Right cardiac atrium (tissue), 5 donors: ENCODE results near the gene ZNF771. TPM values are rescaled to one million over a fixed set of nuclear protein-coding genes. Genes with fewer than 3 reads are reported as not detected.
"Not testable (repeated sequence)": the region's sequence is repeated elsewhere in the genome, so short reads cannot be mapped to it uniquely, and the experiment has no call there.

ENCODE experiments used
- ATAC-seq, 2 donors: fragments of 200-7000 bp; cut with Tn5 transposase; one replicate each; pipeline versions ENCODE4 v1.8.0 to v1.9.1; 2020; ENCODE audit warnings: moderate library complexity in 2 of 2, mild to moderate bottlenecking in 1 of 2
- DNase-seq, 3 donors: peaks; one replicate each; pipeline ENCODE4 v3.0.0-alpha.2; 2020
- H3K27ac ChIP-seq: one replicate; pipeline ENCODE4 v1.5.1; 2013; ENCODE audit warnings: mild to moderate bottlenecking, low read length, control low read depth, moderate library complexity
- H3K27me3 ChIP-seq: one replicate; pipeline ENCODE4 v1.6.1; 2013; ENCODE audit not compliant: control insufficient read depth, insufficient read depth
- H3K4me1 ChIP-seq: one replicate; pipeline ENCODE4 v1.6.1; 2013; ENCODE audit warnings: low read length; ENCODE audit not compliant: control insufficient read depth, insufficient read depth
- H3K4me3 ChIP-seq: one replicate; pipeline ENCODE4 v1.5.1; 2013; ENCODE audit warnings: low read length, control low read depth
- H3K9me3 ChIP-seq: one replicate; pipeline ENCODE4 v1.6.1; 2013; ENCODE audit warnings: low read length; ENCODE audit not compliant: control insufficient read depth
- WGBS: extraction: QIAGEN DNeasy Blood & Tissue Kit; methylation state at CpG from one replicate; pipeline ENCODE4 v1.1.7; 2013; 5-methylcytosine and 5-hydroxymethylcytosine counted together
- intact Hi-C, 4 donors: fragments of 100-400 bp; cut with DNase I; formaldehyde crosslinking; loops; one replicate each; pipeline versions ENCODE4 v1.11.0 to v1.14.0; 2022 to 2023
- polyA plus RNA-seq: library from polyadenylated mRNA; stranded (reverse); fragments of 200-250 nt; gene quantifications from one replicate; pipeline ENCODE4 v1.2.3, GENCODE V29; 2013
- total RNA-seq, 4 donors: library from RNA; stranded (reverse); fragmentation: NEBNext Ultra II Directional; extraction: Animal tissue kit (Norgen Biotek cat#: 25700); gene quantifications; one replicate each; pipeline ENCODE4 v1.2.1, GENCODE V29; 2021
- donor health status: healthy with polysubstance abuse.
- donor health status: DM: no; HTN: yes; CAD: no.
- donor health status: DM: no; HTN: no; CAD: no.
- donor health status: DM: no; HTN: yes; CAD: no; lungs with severe emphysema.
- donor health status: DM: yes; HTN: yes; CAD: no.

The ZNF771 gene
- total and polyA plus RNA-seq, 5 donors = 4.4 to 11.9 (median 6.6) TPM

GRCh38 chr16:30443631-30444030 is 36.2 kb downstream of the ZNF771 start:
- intact Hi-C loops = loop anchor here (10.0 kb wide), 4 partner anchors 81 to 171 kb away; partner anchors contain the start of genes ZNF689 (in 1 of the 4), ZNF747 (in 1 of the 4) and ZNF768 (in 1 of the 4)
- 81% methylated on average over 2 of the region's 2 CpGs for WGBS
- Histone ChIP-seq H3K4me3 (no peak overlapping the region), H3K27ac (no peak overlapping the region), H3K27me3 (no peaks in the 10 kb centered on the region), H3K4me1 (peaks cover 2% of the 10 kb centered on the region), H3K9me3 (no peaks in the 10 kb centered on the region)
- ATAC-seq (no peak), DNase-seq (no peak)

- DNase-seq = peak in 1 of 3 donors; percentile 55
- no peaks in the 10 kb centered on the region for H3K27me3 ChIP-seq
- ATAC-seq = no peak
- WGBS = 95% methylated on average over 29 of the region's 29 CpGs
- intact Hi-C loops = loop anchor here (10.0 kb wide), 4 partner anchors 80 to 170 kb away; partner anchors contain the start of genes ZNF689 (in 1 of the 4), ZNF747 (in 1 of the 4) and ZNF768 (in 1 of the 4)
- H3K27ac ChIP-seq = peak overlapping the region; percentile 93
- no peaks in the 10 kb centered on the region for H3K9me3 ChIP-seq
- peaks cover 2% of the 10 kb centered on the region for H3K4me1 ChIP-seq
- peak overlapping the region; percentile 93 for H3K4me3 ChIP-seq
Observed at GRCh38 chr16:30444231-30445148, 37.1 kb downstream of the ZNF771 start.

- DNase-seq (no peak), ATAC-seq (no peak)
- Histone ChIP-seq H3K27me3 (no peaks in the 10 kb centered on the region), H3K4me3 (peak overlapping the region; percentile 93), H3K4me1 (peaks cover 2% of the 10 kb centered on the region), H3K9me3 (no peaks in the 10 kb centered on the region), H3K27ac (peak overlapping the region; percentile 93)
- intact Hi-C loops = loop anchor here (10.0 kb wide), 4 partner anchors 80 to 170 kb away; partner anchors contain the start of genes ZNF689 (in 1 of the 4), ZNF747 (in 1 of the 4) and ZNF768 (in 1 of the 4)
- 34% methylated on average over 11 of the region's 11 CpGs for WGBS
Observed at GRCh38 chr16:30445149-30445407, 37.7 kb downstream of the ZNF771 start.

- intact Hi-C loops = loop anchor here (10.0 kb wide), 4 partner anchors 79 to 169 kb away; partner anchors contain the start of genes ZNF689 (in 1 of the 4), ZNF747 (in 1 of the 4) and ZNF768 (in 1 of the 4)
- WGBS = under 1% methylated on average over 59 of the region's 59 CpGs
- ATAC-seq = peak; percentile 97
- peak within 1 kb of the TSS; percentile 93 for H3K4me3 ChIP-seq
- H3K9me3 ChIP-seq = no peaks in the 10 kb centered on the region
- DNase-seq = peak; percentile 97 to 100 (median 99)
- peak within 1 kb of the TSS; percentile 93 for H3K27ac ChIP-seq
- peaks cover 2% of the 10 kb centered on the region for H3K4me1 ChIP-seq
- no peaks in the 10 kb centered on the region for H3K27me3 ChIP-seq
Observed at GRCh38 chr16:30445408-30446202, 38.2 kb downstream of the ZNF771 start, which contains the start of gene SEPHS2. Gene SEPHS2 (minus strand): TSS chr16:30445874. CDS start chr16:30445727, 147 bp downstream.

- no peaks in the 10 kb centered on the region for H3K9me3 ChIP-seq
- 76% methylated on average over 10 of the region's 10 CpGs for WGBS
- intact Hi-C loops = loop anchor here (10.0 kb wide), 4 partner anchors 79 to 169 kb away; partner anchors contain the start of genes ZNF689 (in 1 of the 4), ZNF747 (in 1 of the 4) and ZNF768 (in 1 of the 4)
- ATAC-seq (no peak), DNase-seq (peak in 1 of 3 donors; percentile 48)
- peaks cover 2% of the 10 kb centered on the region for H3K4me1 ChIP-seq
- peak overlapping the region; percentile 93 for H3K4me3 ChIP-seq
- peak overlapping the region; percentile 70 for H3K27ac ChIP-seq
- no peaks in the 10 kb centered on the region for H3K27me3 ChIP-seq
Observed at GRCh38 chr16:30446203-30446595, 38.8 kb downstream of the ZNF771 start.

GRCh38 chr16:30447512-30448226 is 40.3 kb downstream of the ZNF771 start:
- Histone ChIP-seq H3K27ac (no peak overlapping the region), H3K27me3 (no peaks in the 10 kb centered on the region), H3K9me3 (no peaks in the 10 kb centered on the region), H3K4me1 (peaks cover 2% of the 10 kb centered on the region), H3K4me3 (no peak overlapping the region)
- intact Hi-C loops = loop anchor here (10.0 kb wide), 4 partner anchors 77 to 167 kb away; partner anchors contain the start of genes ZNF689 (in 1 of the 4), ZNF747 (in 1 of the 4) and ZNF768 (in 1 of the 4)
- 83% methylated on average over 12 of the region's 12 CpGs for WGBS
- ATAC-seq (no peak), DNase-seq (peak in 1 of 3 donors; percentile 22)

GRCh38 chr16:30449116-30449435 is 41.7 kb downstream of the ZNF771 start:
- DNase-seq (no peak), ATAC-seq (no peak)
- no peaks in the 10 kb centered on the region for H3K9me3 ChIP-seq
- no peak overlapping the region for H3K27ac ChIP-seq
- 93% methylated on average over 3 of the region's 3 CpGs for WGBS
- no peak overlapping the region for H3K4me3 ChIP-seq
- no peaks in the 10 kb centered on the region for H3K27me3 ChIP-seq
- peaks cover 2% of the 10 kb centered on the region for H3K4me1 ChIP-seq
- intact Hi-C loops = loop anchor here (10.0 kb wide), 4 partner anchors 76 to 166 kb away; partner anchors contain the start of genes ZNF689 (in 1 of the 4), ZNF747 (in 1 of the 4) and ZNF768 (in 1 of the 4)

GRCh38 chr16:30452709-30453580 is 45.5 kb downstream of the ZNF771 start:
- ATAC-seq, H3K4me3 ChIP-seq, H3K27ac ChIP-seq, H3K9me3 ChIP-seq, H3K4me1 ChIP-seq, H3K27me3 ChIP-seq, intact Hi-C loops, DNase-seq: not testable (repeated sequence)
- 66% methylated on average over 20 of the region's 20 CpGs for WGBS

- H3K9me3 ChIP-seq = no peaks in the 10 kb centered on the region
- no peak for DNase-seq
- WGBS = 87% methylated on average over 1 of the region's 1 CpG
- ATAC-seq = no peak
- H3K27me3 ChIP-seq = no peaks in the 10 kb centered on the region
- H3K4me1 ChIP-seq = no peaks in the 10 kb centered on the region
- no peak overlapping the region for H3K27ac ChIP-seq
- intact Hi-C loops = no loop called here
- H3K4me3 ChIP-seq = no peak overlapping the region
Observed at GRCh38 chr16:30456302-30456701, 48.9 kb downstream of the ZNF771 start.
